HG02885 (cell line): ENCODE data around the gene AHNAK2.
"Not testable (repeated sequence)": the region's sequence is repeated elsewhere in the genome, so short reads cannot be mapped to it uniquely, and the experiment has no call there.

Source experiments
- ATAC-seq: cut with Tn5 transposase; IDR thresholded peaks from one replicate; pipeline ENCODE4 v1.9.1; 2021; ENCODE audit warnings: mild to moderate bottlenecking; ENCODE audit not compliant: unreplicated experiment, poor library complexity

AHNAK2 gene

GRCh38 chr14:104930526-104931303 lies 47.5 kb downstream of the AHNAK2 start:
- ATAC-seq = no peak

- no peak for ATAC-seq
These were observed 48.6 kb downstream of the AHNAK2 start for GRCh38 chr14:104929268-104930230.

GRCh38 chr14:104928391-104929133 lies 49.6 kb downstream of the AHNAK2 start:
- ATAC-seq = no peak

- ATAC-seq = no peak
These were observed 50.3 kb downstream of the AHNAK2 start for GRCh38 chr14:104927901-104928300.

GRCh38 chr14:104927432-104927816 lies 50.8 kb downstream of the AHNAK2 start:
- no peak for ATAC-seq

GRCh38 chr14:104926619-104927431 lies 51.3 kb downstream of the AHNAK2 start:
- ATAC-seq = peak; percentile 81

GRCh38 chr14:104925855-104926609 lies 52.1 kb downstream of the AHNAK2 start:
- ATAC-seq = no peak

GRCh38 chr14:104925214-104925854 lies 52.8 kb downstream of the AHNAK2 start:
- ATAC-seq = no peak

- ATAC-seq = no peak
These were observed 53.6 kb downstream of the AHNAK2 start, which contains the start of gene PLD4 for GRCh38 chr14:104924421-104925213. Gene PLD4, plus strand, starts transcription at chr14:104924879. Its CDS starts 2,262 bp downstream, at chr14:104927141.

- no peak for ATAC-seq
These were observed 54.3 kb downstream of the AHNAK2 start for GRCh38 chr14:104923640-104924420.

GRCh38 chr14:104919993-104920315 lies 58.2 kb downstream of the AHNAK2 start:
- ATAC-seq = no peak

GRCh38 chr14:104919152-104919992 lies 58.8 kb downstream of the AHNAK2 start:
- not testable (repeated sequence) for ATAC-seq

- ATAC-seq = no peak
These were observed 60.2 kb downstream of the AHNAK2 start for GRCh38 chr14:104917993-104918392.

- ATAC-seq = no peak
These were observed 61.1 kb downstream of the AHNAK2 start for GRCh38 chr14:104917116-104917515.

GRCh38 chr14:104913435-104913834 lies 64.7 kb downstream of the AHNAK2 start:
- no peak for ATAC-seq

- ATAC-seq = no peak
These were observed 66.1 kb downstream of the AHNAK2 start for GRCh38 chr14:104912053-104912452.
